ENCODE data around the gene EAPP.
"Not testable (repeated sequence)": the region's sequence is repeated elsewhere in the genome, so short reads cannot be mapped to it uniquely, and the experiment has no call there.

Gene EAPP

GRCh38 chr14:34539407-34540180 is at the start of gene EAPP:
EAPP (minus strand) TSS chr14:34539701; CDS start chr14:34539628, 73 bp downstream.
- DNase-seq (ENCODE audit: low read depth) = peak; percentile 91

- no peak for DNase-seq (ENCODE audit: low read depth)
Observed at GRCh38 chr14:34583525-34583924, 44.0 kb upstream of the EAPP start.

GRCh38 chr14:34582117-34582680 is 42.7 kb upstream of the EAPP start:
- no peak for DNase-seq (ENCODE audit: low read depth)

GRCh38 chr14:34580381-34580780 is 40.9 kb upstream of the EAPP start:
- DNase-seq (ENCODE audit: low read depth) = no peak

GRCh38 chr14:34571771-34572170 is 32.3 kb upstream of the EAPP start:
- DNase-seq (ENCODE audit: low read depth) = no peak

GRCh38 chr14:34569750-34570149 is 30.2 kb upstream of the EAPP start:
- no peak for DNase-seq (ENCODE audit: low read depth)

- no peak for DNase-seq (ENCODE audit: low read depth)
Observed at GRCh38 chr14:34568803-34569202, 29.3 kb upstream of the EAPP start.

GRCh38 chr14:34562776-34563150 is 23.3 kb upstream of the EAPP start:
- no peak for DNase-seq (ENCODE audit: low read depth)

- not testable (repeated sequence) for DNase-seq (ENCODE audit: low read depth)
Observed at GRCh38 chr14:34562037-34562775, 22.7 kb upstream of the EAPP start.

- not testable (repeated sequence) for DNase-seq (ENCODE audit: low read depth)
Observed at GRCh38 chr14:34556498-34556829, 17.0 kb upstream of the EAPP start.

- not testable (repeated sequence) for DNase-seq (ENCODE audit: low read depth)
Observed at GRCh38 chr14:34555583-34556497, 16.3 kb upstream of the EAPP start.

GRCh38 chr14:34554540-34555250 is 15.2 kb upstream of the EAPP start:
- DNase-seq (ENCODE audit: low read depth) = peak; percentile 53

GRCh38 chr14:34549276-34549966 is 9.9 kb upstream of the EAPP start:
- DNase-seq (ENCODE audit: low read depth) = not testable (repeated sequence)

GRCh38 chr14:34548472-34548981 is 9.0 kb upstream of the EAPP start:
- no peak for DNase-seq (ENCODE audit: low read depth)

GRCh38 chr14:34547136-34547520 is 7.6 kb upstream of the EAPP start:
- DNase-seq (ENCODE audit: low read depth) = not testable (repeated sequence)

- not testable (repeated sequence) for DNase-seq (ENCODE audit: low read depth)
Observed at GRCh38 chr14:34546272-34547135, 7.0 kb upstream of the EAPP start.

GRCh38 chr14:34540181-34541059 is 919 bp upstream of the EAPP start:
- DNase-seq (ENCODE audit: low read depth) = not testable (repeated sequence)

- DNase-seq (ENCODE audit: low read depth) = no peak
Observed at GRCh38 chr14:34538871-34539406, 562 bp downstream of the EAPP start.
